SK-N-MC (cell line): ENCODE measurements around the gene YIPF6.

Experiments used
- EZH2 ChIP-seq: fragments of 200-600 bp; sonication (generic); IDR thresholded peaks from one replicate; pipeline ENCODE4 v1.6.1; 2017; ENCODE audit warnings: antibody characterized with exemption
- FOXP2 ChIP-seq: optimal IDR thresholded peaks from 2 replicates; pipeline ENCODE3; 2011; ENCODE audit warnings: mild to moderate bottlenecking, moderate library complexity; ENCODE audit not compliant: insufficient read depth; ENCODE audit errors: extremely low read length, control extremely low read depth
- POLR2AphosphoS5 ChIP-seq: IDR thresholded peaks from 2 replicates; pipeline ENCODE4 v1.6.1; 2012; ENCODE audit warnings: mild to moderate bottlenecking, low read depth, low read length, borderline replicate concordance

DNA sequence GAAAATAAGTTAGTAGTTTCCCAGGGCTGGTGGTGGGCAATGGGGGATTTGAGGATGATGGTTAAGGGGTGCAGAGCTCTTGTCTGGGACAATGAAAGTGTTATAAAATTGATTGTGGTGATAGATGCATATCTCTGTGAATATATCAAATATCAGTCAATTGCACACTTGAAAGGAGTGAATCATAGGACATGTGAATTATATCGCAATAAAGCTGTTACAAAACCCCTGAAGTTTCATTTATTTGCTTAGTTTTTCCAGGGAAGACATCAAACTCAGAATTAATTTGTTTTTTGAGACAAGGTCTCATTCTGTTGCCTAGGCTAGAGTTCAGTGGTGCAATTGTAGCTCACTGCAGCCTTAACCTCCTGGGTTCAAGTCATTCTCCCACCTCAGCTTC, 17.9 kb upstream of the YIPF6 start:
- TF ChIP-seq POLR2AphosphoS5: no peak
- TF ChIP-seq EZH2: no peak
- no peak for TF ChIP-seq FOXP2
